DND-41 (cell line): ENCODE data around the gene STARD3.

Experiments used
- ATAC-seq: fragments of 200-7000 bp; cut with Tn5 transposase; 3 replicates; pipeline ENCODE4 v1.9.1; 2021; ENCODE audit warnings: low read depth; ENCODE audit not compliant: insufficient read depth
- DNase-seq: peaks from one replicate; pipeline ENCODE4 v3.0.0-alpha.2; 2020
- H2AFZ ChIP-seq: 2 replicates; pipeline ENCODE4 v1.6.0; 2012; ENCODE audit warnings: low read depth, low read length
- H3K27ac ChIP-seq: 2 replicates; pipeline ENCODE4 v1.5.1; 2012; ENCODE audit warnings: low read length, inconsistent platforms
- H3K27me3 ChIP-seq: fragments of 200-600 bp; sonication (generic); 2 replicates; pipeline ENCODE4 v1.6.0; 2012; ENCODE audit warnings: low read length, mild to moderate bottlenecking, inconsistent platforms; ENCODE audit not compliant: insufficient read depth, poor library complexity
- H3K36me3 ChIP-seq: 2 replicates; pipeline ENCODE4 v1.5.1; 2012; ENCODE audit warnings: low read length, inconsistent platforms; ENCODE audit not compliant: insufficient read depth
- H3K4me1 ChIP-seq: 2 replicates; pipeline ENCODE4 v1.5.1; 2012; ENCODE audit warnings: mild to moderate bottlenecking, low read length; ENCODE audit not compliant: insufficient read depth
- H3K4me2 ChIP-seq: 2 replicates; pipeline ENCODE4 v1.6.0; 2012; ENCODE audit warnings: mild to moderate bottlenecking, moderate library complexity, low read length, inconsistent platforms; ENCODE audit not compliant: insufficient read depth
- H3K4me3 ChIP-seq, 2 experiments: fragments of 200-600 bp in 1 of 2; shearing (Covaris generic) in 1 of 2; 2 replicates each; pipeline ENCODE4 v1.5.1; 2012 to 2016; ENCODE audit warnings: inconsistent platforms in 2 of 2, low read length in 2 of 2, mild to moderate bottlenecking in 2 of 2, low read depth in 1 of 2, moderate library complexity in 1 of 2
- H3K79me2 ChIP-seq: 2 replicates; pipeline ENCODE4 v1.6.0; 2012; ENCODE audit warnings: low read length, inconsistent platforms; ENCODE audit not compliant: insufficient read depth
- H3K9ac ChIP-seq: 2 replicates; pipeline ENCODE4 v1.6.0; 2012; ENCODE audit warnings: low read depth, mild to moderate bottlenecking, inconsistent platforms, low read length, moderate library complexity
- H3K9me3 ChIP-seq: 2 replicates; pipeline ENCODE4 v1.5.1; 2012; ENCODE audit warnings: low read length, moderate library complexity, mild to moderate bottlenecking, inconsistent platforms; ENCODE audit not compliant: insufficient read depth, severe bottlenecking
- H4K20me1 ChIP-seq: 2 replicates; pipeline ENCODE4 v1.6.0; 2012; ENCODE audit warnings: low read length; ENCODE audit not compliant: insufficient read depth
- EZH2 ChIP-seq: IDR thresholded peaks from 3 replicates; pipeline ENCODE4 v1.6.1; 2012; ENCODE audit warnings: borderline replicate concordance, low read depth, mild to moderate bottlenecking, moderate library complexity, low read length, inconsistent platforms; ENCODE audit not compliant: severe bottlenecking
- TF ChIP-seq, protein P1 (sequence below): IDR thresholded peaks from 2 replicates; pipeline ENCODE4 v1.5.1; 2012; ENCODE audit warnings: borderline replicate concordance, low read length, moderate library complexity, mild to moderate bottlenecking; ENCODE audit not compliant: poor library complexity, severe bottlenecking; ENCODE audit errors: extremely low read depth

The STARD3 gene

GRCh38 chr17:39603304-39604016 lies 33.5 kb upstream of the STARD3 start:
- H3K79me2 ChIP-seq: no peaks in the 10 kb centered on the region
- H3K27me3 ChIP-seq: peaks cover 44% of the 10 kb centered on the region
- H4K20me1 ChIP-seq: peaks cover 9% of the 10 kb centered on the region; the same call in 1 of the 2 replicates
- no peak overlapping the region for H3K9ac ChIP-seq
- no peak overlapping the region for H3K27ac ChIP-seq
- no peaks in the 10 kb centered on the region for H3K9me3 ChIP-seq
- no peak overlapping the region for H3K4me3 ChIP-seq
- no peak for DNase-seq
- H3K4me2 ChIP-seq: no peak overlapping the region
- no peaks in the 10 kb centered on the region for H3K36me3 ChIP-seq
- no peak for ATAC-seq
- no peak for TF ChIP-seq EZH2
- TF ChIP-seq, protein P1, sequence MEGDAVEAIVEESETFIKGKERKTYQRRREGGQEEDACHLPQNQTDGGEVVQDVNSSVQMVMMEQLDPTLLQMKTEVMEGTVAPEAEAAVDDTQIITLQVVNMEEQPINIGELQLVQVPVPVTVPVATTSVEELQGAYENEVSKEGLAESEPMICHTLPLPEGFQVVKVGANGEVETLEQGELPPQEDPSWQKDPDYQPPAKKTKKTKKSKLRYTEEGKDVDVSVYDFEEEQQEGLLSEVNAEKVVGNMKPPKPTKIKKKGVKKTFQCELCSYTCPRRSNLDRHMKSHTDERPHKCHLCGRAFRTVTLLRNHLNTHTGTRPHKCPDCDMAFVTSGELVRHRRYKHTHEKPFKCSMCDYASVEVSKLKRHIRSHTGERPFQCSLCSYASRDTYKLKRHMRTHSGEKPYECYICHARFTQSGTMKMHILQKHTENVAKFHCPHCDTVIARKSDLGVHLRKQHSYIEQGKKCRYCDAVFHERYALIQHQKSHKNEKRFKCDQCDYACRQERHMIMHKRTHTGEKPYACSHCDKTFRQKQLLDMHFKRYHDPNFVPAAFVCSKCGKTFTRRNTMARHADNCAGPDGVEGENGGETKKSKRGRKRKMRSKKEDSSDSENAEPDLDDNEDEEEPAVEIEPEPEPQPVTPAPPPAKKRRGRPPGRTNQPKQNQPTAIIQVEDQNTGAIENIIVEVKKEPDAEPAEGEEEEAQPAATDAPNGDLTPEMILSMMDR: no peak
- no peaks in the 10 kb centered on the region for H3K4me1 ChIP-seq
- no peak overlapping the region for H2AFZ ChIP-seq

DNA sequence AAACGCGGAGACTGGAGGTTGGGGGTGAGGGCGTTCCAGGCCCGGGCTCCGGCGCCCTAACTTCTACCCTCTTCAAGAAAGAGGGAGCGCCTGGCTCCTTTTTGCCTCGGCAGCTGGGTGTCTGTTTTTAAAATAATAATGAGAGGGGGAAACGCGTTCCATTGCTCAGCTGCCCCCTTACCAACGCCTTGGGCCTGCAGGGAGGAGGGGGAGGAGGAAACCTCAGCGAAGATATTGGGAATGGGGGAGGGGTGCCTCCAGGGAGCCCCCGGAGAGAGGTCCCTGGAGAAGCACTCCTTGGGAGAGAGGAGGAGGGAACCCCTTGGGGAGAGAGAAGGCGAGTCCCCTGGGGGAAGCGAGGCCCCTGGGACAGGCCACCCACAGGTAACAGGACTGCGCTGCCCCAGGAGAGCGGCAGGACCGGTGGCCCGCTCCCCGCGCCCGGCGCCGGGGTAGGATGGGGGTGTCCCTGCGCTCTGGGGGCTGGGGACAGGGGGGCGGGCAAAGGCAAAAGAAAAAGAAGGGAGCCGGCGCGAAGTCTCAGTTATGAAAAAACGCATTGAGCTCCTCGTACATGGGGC lies 31.9 kb upstream of the STARD3 start:
- TF ChIP-seq, protein P1: no peak
- no peak for TF ChIP-seq EZH2
- Histone ChIP-seq H2AFZ (no peak overlapping the region), H3K79me2 (no peaks in the 10 kb centered on the region), H3K9ac (no peak overlapping the region), H4K20me1 (peaks cover 9% of the 10 kb centered on the region; the same call in 1 of the 2 replicates), H3K36me3 (no peaks in the 10 kb centered on the region), H3K27ac (no peak overlapping the region), H3K4me2 (no peak overlapping the region), H3K27me3 (peaks cover 33% of the 10 kb centered on the region), H3K4me1 (no peaks in the 10 kb centered on the region), H3K4me3 (no peak overlapping the region), H3K9me3 (no peaks in the 10 kb centered on the region)
- no peak for DNase-seq
- no peak for ATAC-seq

- TF ChIP-seq EZH2: no peak
- TF ChIP-seq, protein P1: no peak
- Histone ChIP-seq H3K4me1 (no peaks in the 10 kb centered on the region), H4K20me1 (peaks cover 9% of the 10 kb centered on the region; the same call in 1 of the 2 replicates), H3K4me2 (no peak overlapping the region), H3K9me3 (no peaks in the 10 kb centered on the region), H3K4me3 (no peak overlapping the region), H3K36me3 (no peaks in the 10 kb centered on the region), H2AFZ (no peak overlapping the region), H3K79me2 (no peaks in the 10 kb centered on the region), H3K27me3 (peaks cover 26% of the 10 kb centered on the region), H3K9ac (no peak overlapping the region), H3K27ac (no peak overlapping the region)
- ATAC-seq (no peak), DNase-seq (no peak)
Observed at GRCh38 chr17:39605492-39606433, 31.2 kb upstream of the STARD3 start.
